ENCODE measurements around the gene IGF1R. TPM values are rescaled to one million over a fixed set of nuclear protein-coding genes. Genes with fewer than 3 reads are reported as not detected.
A peak's percentile ranks its signal among the peaks of the same experiment; 100 is the strongest.

Gene IGF1R
- total RNA-seq, 1 experiment from 2014 or later, result 125 TPM

GRCh38 chr15:98698792-98699191 is 50.5 kb downstream of the IGF1R start:
- DNase-seq (ENCODE audit: low spot score), result no peak
- Mint-ChIP-seq H3K4me1 (peaks cover 81% of the 10 kb centered on the region), H3K9me3 (no peaks in the 10 kb centered on the region), H3K27ac (peak overlapping the region; percentile 61), H3K4me3 (no peak overlapping the region; the same call in 1 of the 2 replicates), H3K27me3 (ENCODE audit: low read depth) (no peaks in the 10 kb centered on the region), H3K36me3 (no peaks in the 10 kb centered on the region)
- TF ChIP-seq CREM (CRISPR knock-in tag; IDR thresholded peaks at IDR 0.05) (no peak), AR (CRISPR knock-in tag; IDR thresholded peaks at IDR 0.05) (no peak), CTCF (IDR thresholded peaks at IDR 0.05) (no peak), ZMAT4 (CRISPR knock-in tag; IDR thresholded peaks at IDR 0.05) (no peak), ZBTB43 (CRISPR knock-in tag; IDR thresholded peaks at IDR 0.05) (no peak), NFYB (CRISPR knock-in tag; conservative IDR thresholded peaks at IDR 0.05; ENCODE audit: low read depth) (no peak), PREB (CRISPR knock-in tag; IDR thresholded peaks at IDR 0.05; ENCODE audit: borderline replicate concordance) (no peak), ZNF219 (CRISPR knock-in tag; IDR thresholded peaks at IDR 0.05; ENCODE audit: borderline replicate concordance) (no peak), JUN (CRISPR knock-in tag; IDR thresholded peaks at IDR 0.05) (no peak), EMX1 (CRISPR knock-in tag; IDR thresholded peaks at IDR 0.05) (no peak), MXD4 (CRISPR knock-in tag; IDR thresholded peaks at IDR 0.05; ENCODE audit: borderline replicate concordance) (no peak), SMAD4 (CRISPR knock-in tag; IDR thresholded peaks at IDR 0.05) (no peak)
- POLR2A ChIA-PET, result no interaction called here
- ATAC-seq, result no peak
- CTCF ChIA-PET, result interaction anchor here (1.6 kb wide), 1 partner anchor 39 kb away, joined by 3 read pairs; no protein-coding TSS in a partner anchor

- Mint-ChIP-seq H3K27me3 (ENCODE audit: low read depth) (no peaks in the 10 kb centered on the region), H3K9me3 (no peaks in the 10 kb centered on the region), H3K36me3 (no peaks in the 10 kb centered on the region), H3K27ac (peak overlapping the region; percentile 61), H3K4me3 (peak overlapping the region; percentile 22), H3K4me1 (peaks cover 72% of the 10 kb centered on the region)
- DNase-seq (ENCODE audit: low spot score), result no peak
- POLR2A ChIA-PET, result no interaction called here
- TF ChIP-seq NFATC4 (CRISPR knock-in tag; IDR thresholded peaks at IDR 0.05), result no peak
- TF ChIP-seq ZNF512 (CRISPR knock-in tag; IDR thresholded peaks at IDR 0.05; ENCODE audit: borderline replicate concordance), result no peak
- TF ChIP-seq ZNF232 (CRISPR knock-in tag; IDR thresholded peaks at IDR 0.05), result no peak
- no peak for TF ChIP-seq CBFB (CRISPR knock-in tag; IDR thresholded peaks at IDR 0.05; ENCODE audit: low read depth)
- TF ChIP-seq KAT7 (CRISPR knock-in tag; IDR thresholded peaks at IDR 0.05; ENCODE audit: borderline replicate concordance), result no peak
- no peak for TF ChIP-seq FOXP4 (CRISPR knock-in tag; IDR thresholded peaks at IDR 0.05)
- TF ChIP-seq ZSCAN18 (CRISPR knock-in tag; IDR thresholded peaks at IDR 0.05), result no peak
- no peak for TF ChIP-seq NFE2L1 (CRISPR knock-in tag; IDR thresholded peaks at IDR 0.05)
- TF ChIP-seq USF1 (CRISPR knock-in tag; IDR thresholded peaks at IDR 0.05), result no peak
- CTCF ChIA-PET, result interaction anchor here (1.6 kb wide), 1 partner anchor 40 kb away, joined by 3 read pairs; no protein-coding TSS in a partner anchor
- ATAC-seq, result peak; percentile 10; the same call in 1 of the 2 replicates
These were observed 51.5 kb downstream of the IGF1R start for GRCh38 chr15:98699591-98700424.

All from WTC11 (cell line).